ENCODE results near the gene ZFC3H1.

ZFC3H1 gene

DNA sequence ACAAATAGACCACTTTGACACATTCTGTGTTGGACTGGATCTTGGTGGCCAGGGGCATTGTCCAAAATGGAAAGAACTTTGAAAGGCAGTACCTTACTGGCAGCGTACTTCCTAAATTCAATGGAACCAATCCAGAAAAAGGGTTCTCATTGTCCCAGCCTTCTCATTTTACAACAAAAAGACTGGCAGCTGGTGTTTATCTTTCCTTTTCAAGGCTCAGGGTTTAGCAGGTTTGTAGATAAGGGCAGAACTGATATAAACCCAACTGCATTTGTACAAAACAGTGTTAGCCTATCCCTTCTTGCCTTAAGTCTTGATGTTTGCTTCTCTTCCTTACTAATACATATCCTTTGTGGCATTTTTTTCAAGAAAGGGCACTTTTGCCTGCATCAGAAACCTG is 8.2 kb upstream of the ZFC3H1 start:
- DNase-seq (ENCODE audit: low read depth in 2 of 2): no peak

DNA sequence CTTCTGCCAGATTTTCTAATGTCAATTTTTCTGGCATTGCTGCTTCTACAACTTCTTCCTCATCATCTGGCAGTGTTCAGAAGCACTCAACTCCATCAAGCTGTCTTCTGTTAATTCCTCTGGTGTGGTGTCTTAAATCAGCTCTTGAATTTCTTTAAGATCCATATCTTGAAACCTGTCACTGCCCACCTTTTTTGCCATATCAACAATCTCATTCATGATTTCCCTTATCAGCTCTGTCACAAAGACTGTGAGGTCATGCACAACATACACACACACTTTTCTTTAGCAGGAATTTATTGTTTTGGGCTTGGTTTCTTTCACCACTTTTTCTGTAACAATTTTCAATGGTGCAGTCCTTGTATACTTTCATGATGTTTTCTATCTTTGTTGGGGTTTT is 7.7 kb upstream of the ZFC3H1 start:
- DNase-seq (ENCODE audit: low read depth in 2 of 2): no peak

DNA sequence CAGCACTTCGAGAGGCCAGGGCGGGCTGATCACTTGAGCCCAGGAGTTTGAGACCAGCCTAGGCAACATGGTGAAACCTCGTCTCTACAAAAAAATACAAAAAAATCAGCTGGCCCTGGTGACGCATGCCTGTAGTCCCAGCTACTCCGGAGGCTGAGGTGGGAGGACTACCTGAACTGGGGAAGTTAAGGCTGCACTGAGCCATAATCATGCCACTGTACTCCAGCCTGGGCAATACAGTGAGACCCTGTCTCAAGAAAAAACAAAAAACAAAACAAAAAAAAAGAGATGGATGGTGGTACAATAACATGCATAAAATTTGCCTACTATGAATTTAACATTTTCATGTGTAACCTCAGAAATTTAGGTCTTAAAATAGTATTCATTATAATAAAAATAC is 2.6 kb upstream of the ZFC3H1 start:
- DNase-seq (ENCODE audit: low read depth in 2 of 2): no peak

DNA sequence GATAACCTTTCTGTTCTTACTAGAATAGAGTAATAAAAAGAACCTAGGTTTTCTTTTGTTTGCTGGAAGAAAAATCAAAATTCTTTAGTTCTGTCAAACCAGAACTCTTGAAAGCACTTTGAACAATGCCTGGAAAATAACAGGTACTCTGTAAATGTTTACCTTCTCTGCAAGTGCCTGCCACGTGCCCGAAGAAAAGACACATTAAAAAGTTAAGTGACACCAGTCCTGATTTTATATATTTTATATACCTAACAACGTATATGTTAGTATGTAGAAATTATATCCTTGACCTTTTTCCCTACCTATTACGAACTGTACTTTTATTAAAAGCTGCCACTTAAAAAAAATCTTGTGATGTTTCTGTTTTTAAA is 1.4 kb upstream of the ZFC3H1 start:
- DNase-seq (ENCODE audit: low read depth in 2 of 2): no peak

DNA sequence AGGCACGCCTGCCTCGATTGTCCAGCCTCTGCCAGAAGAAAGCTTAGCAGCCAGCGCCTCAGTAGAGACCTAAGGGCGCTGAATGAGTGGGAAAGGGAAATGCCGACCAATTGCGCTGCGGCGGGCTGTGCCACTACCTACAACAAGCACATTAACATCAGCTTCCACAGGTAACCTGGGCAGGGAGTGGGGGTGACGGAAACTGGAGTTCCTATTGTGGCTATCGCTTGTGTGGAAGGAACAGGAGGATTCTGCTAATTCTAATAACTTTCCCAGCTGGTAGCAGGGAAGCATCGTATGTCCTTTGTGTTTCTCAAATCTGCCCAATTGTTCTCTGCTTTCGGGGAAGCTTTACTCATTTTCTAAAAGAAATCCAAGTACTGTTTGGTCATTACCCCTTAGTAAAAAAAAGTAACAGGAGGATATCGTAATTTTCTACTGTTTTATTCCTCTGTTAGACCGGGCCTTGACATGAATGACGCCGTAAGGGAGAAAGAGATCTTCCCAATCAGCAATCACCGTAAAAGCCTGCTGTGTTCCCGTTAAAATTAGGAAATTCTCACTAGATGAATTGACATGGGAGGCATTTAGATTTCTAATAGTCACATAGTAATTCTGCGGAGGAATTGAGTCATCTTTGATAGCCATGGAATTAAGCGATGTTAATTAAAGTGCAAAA is 902 bp upstream of the ZFC3H1 start:
- no peak for DNase-seq (ENCODE audit: low read depth in 2 of 2)

DNA sequence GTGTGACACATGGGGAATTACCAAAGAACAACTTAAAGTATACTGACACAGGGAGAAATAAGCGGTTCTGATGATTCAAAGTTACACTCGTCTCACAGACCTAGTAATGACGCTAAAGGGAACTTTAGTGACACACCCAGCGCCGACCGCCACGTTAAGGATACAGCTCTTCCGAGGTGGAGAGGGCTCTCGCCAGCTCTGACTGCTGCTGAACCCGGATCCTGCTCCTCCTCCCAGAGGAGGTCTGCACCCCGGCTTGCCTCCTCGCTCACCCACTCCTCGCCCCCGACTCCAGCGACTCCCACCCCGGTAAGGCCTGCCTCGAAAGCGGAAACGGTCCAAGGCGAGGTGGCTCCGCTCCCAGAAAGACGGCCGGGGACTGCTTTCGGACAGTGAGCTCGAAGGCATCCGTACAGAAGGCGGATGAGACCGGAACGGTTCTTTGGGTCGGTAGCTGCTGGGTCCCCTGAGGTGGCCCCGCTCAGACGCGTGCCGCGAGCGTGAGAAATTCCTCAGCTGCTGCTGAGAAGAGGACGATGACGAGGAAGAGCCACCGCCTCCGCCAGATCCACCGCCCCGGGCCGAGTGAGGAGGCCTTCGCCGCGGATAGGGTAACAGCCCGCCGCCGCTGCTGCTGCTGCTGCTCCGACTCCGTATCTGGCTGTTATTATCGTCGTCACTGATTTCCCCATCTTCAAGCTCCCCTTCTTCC is 643 bp downstream of the ZFC3H1 start:
- peak; percentile 60 for DNase-seq (ENCODE audit: low read depth in 2 of 2)

DNA sequence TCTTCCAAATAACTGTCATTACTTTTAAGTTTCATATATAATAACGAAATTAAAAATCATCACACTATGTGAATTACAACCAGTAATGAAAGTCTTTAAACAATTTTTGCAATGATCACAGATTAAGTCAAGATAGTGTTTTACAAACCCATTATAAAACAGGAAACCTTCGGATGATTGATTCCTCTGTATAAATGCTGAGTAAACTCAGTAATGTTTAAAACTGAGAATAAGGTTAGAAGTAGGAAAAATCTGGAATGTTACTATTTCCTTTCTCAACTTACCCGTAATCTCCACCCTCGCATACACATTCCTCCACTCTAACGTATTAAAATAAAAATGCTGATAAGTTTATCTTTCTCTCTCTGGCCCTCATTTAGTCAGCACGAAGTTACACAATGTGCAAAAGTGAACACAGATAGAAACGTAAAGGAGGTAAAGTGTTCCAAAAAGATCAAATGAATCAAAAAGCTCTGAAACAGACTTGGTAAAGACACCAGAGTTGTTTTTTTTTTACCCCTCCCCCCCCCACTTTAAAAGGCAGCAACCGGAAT is 1.6 kb downstream of the ZFC3H1 start:
- no peak for DNase-seq (ENCODE audit: low read depth in 2 of 2)

DNA sequence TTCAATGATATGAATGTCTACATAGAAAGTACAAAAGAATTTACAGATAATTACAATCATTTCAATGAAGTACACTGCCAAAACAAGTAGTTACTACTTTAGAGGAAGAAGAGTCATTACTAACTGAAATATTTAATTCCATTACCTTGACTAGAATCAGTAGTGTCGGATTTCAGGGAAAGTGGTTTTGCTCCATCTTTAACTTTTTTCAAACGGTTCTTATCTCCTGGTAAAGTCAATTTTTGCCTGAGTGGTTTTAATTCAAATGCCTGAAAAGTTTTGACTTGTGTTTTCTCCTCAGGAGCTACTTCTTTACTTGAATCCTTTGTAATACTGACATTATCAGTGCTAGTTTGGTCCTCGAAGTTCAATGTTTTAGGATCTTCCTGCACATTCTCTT is 6.9 kb downstream of the ZFC3H1 start:
- DNase-seq (ENCODE audit: low read depth in 2 of 2): no peak

DNA sequence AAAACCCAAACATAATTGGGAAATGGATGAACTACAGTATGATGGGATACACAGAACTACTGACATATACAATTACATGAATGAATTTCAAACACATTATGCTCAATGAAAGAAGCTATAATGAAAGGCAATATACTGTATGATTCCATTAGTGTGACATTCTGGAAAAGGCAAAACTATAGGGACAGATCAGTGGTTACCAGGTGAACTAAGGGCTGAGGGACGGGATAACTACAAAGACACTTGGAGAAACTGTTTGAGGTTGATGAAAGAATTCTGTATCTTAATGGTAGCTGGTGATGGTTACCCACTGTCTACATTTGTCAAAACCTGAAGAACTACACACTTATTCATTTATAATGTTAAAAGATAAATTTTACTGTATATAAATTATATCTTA is 7.7 kb downstream of the ZFC3H1 start:
- DNase-seq (ENCODE audit: low read depth in 2 of 2): no peak

DNA sequence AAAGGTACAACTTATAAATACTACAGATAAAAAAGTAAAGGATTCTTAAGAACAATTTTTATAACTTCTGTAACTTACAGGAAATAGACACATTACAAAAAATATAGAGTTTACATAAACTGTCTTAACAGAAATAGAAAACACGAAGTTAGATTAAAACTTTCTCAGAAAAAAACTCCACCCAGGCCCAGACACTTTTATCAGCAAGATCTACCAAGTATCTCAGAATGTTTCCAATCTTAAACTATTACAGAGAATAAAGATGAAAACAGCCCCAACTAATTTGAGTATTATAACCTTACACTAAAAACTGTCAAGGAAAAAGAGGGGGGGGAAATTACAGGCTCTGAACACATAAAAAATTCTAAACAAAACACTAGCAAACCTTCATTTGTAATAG is 8.2 kb downstream of the ZFC3H1 start:
- DNase-seq (ENCODE audit: low read depth in 2 of 2): no peak

DNA sequence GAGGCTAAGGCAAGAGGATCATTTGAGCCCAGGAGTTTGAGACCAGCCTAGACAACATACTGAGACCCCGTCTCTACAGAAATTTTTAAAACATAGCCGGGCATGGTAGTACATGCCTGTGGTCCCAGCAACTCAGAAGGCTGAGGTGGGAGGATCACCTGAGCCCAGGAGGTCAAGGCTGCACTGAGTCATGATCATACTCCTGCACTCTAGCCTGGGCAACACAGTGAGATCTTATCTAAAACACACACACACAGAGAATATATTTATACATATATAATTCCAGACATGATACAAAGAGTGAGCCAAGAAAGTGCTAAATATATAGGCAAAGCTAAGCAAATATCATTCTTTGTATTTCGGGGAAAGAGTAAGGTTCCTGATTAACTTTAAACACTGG is 9.4 kb downstream of the ZFC3H1 start:
- DNase-seq (ENCODE audit: low read depth in 2 of 2): no peak

DNA sequence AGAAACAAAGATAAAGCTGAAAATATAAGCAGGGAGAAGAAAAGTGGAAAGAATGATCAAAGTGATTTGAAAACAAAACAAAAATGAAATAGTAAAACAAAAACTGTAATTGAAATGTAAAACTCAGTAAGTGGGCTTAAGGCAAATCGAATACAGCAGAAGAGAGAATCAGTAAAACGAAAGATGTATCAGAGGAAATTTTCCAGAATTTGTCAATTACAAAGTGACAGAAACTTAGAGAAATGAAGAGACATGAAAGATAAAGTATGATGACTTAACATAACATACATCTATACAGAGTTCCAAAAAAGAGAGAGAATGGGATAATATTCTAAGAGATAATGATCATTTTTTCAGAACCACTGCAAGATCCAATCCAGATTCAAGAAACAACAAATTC is 10.5 kb downstream of the ZFC3H1 start:
- no peak for DNase-seq (ENCODE audit: low read depth in 2 of 2)

DNA sequence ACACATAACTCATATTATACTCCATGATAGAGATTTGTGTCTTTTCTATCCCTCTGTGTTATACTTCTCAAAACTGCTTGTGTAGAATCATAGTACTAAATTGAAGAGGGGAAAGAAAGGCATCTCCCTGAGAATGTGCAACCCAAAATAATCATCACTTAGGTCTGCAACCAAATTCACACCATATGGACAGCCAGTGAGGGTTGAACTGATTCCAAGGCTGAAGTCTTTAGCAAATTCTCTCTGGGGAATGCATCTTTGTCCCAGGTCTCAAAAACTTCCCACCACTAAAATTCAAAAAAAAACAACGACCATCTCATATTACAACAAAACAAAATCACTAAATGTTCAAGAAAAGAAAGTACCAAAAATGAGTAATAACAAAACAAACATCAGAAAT is 11.0 kb downstream of the ZFC3H1 start:
- no peak for DNase-seq (ENCODE audit: low read depth in 2 of 2)

DNA sequence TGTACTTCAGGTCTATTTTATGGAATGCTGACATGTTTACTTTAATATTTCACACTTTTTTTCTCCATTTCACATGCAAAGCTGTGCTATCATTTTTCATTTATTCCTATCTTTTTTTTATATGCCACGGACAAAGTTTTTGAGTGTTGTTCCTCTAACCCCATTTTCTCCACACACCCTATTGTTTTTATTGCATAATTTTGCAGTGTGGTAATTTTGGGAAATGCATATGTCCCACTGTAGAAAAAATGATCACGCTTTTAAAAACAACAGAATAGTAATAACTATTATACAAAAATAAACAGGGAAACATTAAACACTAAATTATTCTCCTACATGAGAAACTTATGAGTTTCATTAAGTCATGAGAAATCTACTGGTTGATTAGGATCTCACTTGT is 14.2 kb downstream of the ZFC3H1 start:
- no peak for DNase-seq (ENCODE audit: low read depth in 2 of 2)

DNA sequence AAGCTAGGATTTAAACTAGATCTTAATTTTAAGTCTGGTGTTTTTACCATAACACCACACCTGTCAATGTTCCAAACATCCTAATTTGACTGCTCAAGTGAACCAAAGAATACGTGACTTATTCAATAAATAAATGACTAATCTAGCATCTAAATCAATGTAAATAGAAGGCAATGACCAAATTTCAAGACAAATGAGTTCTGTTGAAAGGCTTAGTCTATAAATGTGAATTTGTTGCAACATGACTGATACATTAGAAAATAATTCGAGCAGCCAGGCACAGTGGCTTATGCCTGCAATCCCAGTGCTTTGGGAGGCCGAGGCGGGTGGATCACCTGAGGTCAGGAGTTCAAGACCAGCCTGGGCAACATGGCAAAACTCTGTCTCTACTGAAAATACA is 15.1 kb downstream of the ZFC3H1 start:
- no peak for DNase-seq (ENCODE audit: low read depth in 2 of 2)

DNA sequence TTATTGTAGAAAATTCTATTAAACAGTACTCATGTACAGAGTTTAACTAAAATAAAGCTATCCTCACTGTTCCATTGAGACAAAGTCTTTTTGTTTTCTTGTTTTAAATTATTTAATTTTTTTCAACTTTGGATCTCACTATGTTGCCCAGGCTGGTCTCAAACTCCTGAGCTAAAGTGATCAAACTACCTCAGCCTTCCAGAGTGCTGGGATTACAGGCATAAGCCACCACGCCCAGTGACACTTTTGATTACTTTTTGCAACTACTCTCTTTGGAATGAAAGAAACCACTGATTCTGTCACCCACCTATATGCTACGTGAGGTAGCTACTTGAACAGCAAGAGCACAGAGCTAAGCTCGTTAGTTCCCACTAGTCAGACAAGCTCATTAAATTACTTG is 17.1 kb downstream of the ZFC3H1 start:
- no peak for DNase-seq (ENCODE audit: low read depth in 2 of 2)

DNA sequence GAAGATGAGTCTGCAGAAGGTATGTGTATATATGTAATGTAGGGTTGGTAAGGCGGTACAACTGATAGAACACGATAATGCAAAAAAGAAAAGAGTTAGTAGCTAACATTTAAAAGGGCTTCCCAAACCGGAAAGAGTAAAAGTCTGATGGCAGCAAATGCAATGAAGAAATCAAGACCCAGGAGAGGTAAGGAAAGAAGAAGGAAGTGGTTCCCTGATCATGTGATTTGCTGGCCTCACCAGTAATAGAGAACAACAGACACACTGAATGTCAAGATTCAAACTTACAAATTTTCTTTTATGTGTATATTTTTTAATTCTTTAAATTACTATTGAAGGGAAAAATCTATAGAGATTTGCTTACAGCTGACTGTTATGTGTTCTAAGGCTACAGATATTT is 18.4 kb downstream of the ZFC3H1 start:
- DNase-seq (ENCODE audit: low read depth in 2 of 2): no peak

DNA sequence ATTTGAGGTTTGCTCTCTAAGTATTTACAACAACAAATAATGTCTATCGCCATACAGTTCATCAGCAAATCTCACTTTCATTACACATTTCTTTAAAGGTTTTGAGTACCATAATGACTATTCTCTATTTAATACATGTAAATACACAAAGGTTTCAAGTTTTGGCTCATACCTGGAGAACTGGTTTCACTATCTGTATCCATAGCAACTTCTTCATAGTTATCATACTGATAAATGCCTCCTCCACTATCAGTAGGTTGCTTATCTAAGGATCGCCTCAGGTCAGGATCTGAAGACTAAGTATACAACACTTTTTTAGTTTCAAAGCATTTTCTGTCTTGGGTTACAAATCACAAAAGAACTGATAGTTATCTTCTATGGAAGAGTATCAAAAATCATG is 21.4 kb downstream of the ZFC3H1 start:
- no peak for DNase-seq (ENCODE audit: low read depth in 2 of 2)

DNA sequence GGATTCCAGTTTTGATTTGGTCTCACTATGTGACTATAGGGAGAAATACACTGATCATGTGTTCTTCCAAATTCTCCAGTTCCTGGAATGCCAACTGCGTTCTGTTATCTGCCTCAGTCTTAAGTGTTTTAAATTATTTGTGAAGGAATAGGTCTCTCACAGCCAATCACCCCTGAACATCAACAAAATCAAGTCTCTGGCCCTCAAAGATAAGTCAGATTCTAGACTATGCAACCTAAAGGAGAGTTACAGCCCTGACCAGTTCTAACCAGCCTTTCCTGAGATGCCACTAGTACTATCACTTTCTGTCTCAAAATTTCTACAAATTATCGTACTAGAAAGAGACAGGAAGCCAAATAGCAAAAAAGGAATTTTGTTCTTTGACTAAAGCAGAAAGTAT is 22.3 kb downstream of the ZFC3H1 start:
- DNase-seq (ENCODE audit: low read depth in 2 of 2): no peak

DNA sequence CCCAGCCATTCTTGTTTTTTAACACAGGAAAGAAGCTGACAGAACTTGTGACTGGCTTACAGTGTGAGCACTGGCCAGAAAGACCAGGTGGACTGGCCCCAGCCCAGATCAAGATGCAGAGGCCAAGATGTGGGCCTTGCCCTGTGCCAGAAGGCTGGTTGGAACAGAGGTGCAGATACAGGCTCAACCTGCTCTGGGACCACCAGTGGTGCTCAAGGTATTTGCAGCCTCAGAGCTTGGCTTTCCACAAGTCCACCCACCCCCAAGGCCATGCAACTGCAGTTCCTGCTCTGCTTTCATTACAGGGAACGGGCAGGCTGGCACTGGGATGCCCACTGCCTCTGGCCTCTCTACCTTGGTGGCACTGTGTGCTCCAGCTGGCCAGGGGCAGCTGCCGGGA is 23.3 kb downstream of the ZFC3H1 start:
- DNase-seq (ENCODE audit: low read depth in 2 of 2): no peak

DNA sequence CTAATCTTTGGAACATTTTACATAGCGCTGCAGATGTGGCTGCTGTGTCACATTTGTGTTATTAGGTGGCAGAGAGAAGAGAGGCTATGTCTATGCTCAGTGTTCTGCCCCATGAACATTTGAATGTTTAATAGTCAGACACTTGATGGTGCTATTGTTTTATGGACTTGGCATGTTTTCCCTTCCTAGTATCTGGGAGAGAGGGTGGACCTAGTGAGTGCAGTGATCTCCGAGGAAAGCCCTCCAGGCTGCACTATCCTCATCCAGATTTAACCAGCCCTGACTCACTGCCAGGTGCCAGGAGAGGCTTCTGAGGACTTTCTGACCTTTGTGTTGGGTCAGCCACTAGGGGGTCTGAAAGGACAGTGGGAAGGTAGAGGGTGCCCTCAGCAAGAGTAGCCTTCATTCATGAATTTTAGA is 24.3 kb downstream of the ZFC3H1 start:
- DNase-seq (ENCODE audit: low read depth in 2 of 2): no peak

DNA sequence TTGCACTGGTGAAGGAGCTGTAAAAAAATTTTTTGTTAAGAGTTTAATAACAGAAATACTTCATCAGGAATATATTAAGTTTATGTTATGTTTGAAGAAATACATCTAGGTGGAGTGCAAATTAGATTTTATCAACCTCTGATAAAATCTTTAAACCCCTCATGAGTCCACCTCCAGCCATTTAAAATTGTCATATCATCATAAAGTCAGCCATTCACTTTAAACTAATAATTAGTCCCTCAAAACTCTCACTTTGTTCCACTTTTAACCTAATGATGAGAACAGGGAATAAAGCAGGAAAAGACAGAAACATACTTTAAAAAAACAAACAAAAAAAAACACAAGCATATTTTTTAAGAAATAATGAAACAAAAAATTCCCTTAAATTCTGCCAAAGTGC is 25.1 kb downstream of the ZFC3H1 start:
- no peak for DNase-seq (ENCODE audit: low read depth in 2 of 2)

DNA sequence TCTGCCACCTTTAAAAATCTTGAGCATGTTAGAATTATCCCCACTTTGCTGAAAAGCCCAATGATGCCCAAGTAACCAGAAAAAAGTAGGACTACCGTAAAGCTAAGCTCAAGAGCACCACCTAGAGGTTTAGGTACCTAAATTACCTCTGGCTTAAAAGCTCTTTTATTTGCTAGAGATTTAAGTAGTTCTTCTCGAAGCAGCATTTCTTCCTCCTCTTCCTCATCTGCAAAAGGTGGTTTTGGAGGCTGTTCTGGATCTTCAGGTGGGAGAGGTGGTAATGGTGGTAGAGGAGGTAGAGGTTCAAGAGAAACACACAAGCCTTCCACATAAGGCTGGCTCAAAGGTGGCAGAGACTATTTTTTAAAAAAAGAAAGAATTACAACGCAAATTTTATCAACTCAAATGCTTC is 26.9 kb downstream of the ZFC3H1 start:
- DNase-seq (ENCODE audit: low read depth in 2 of 2): no peak

Data from stimulated activated CD4-positive, alpha-beta T cell treated with anti-CD3 and anti-CD28 coated beads, Interleukin-1b, Interleukin-23, amount 100 ng/mL, for 4 hours (primary cell).